Breast epithelium (tissue), 3 donors: ENCODE data around the gene VSIG8.

Experiments
- CTCF ChIP-seq, 3 donors: fragments of 450-650 bp; IDR thresholded peaks; one replicate each; pipeline ENCODE4 v1.5.1; 2016 to 2017; ENCODE audit warnings: antibody characterized with exemption in 3 of 3, mild to moderate bottlenecking in 3 of 3, moderate library complexity in 3 of 3
- POLR2A ChIP-seq: fragments of 450-650 bp; IDR thresholded peaks from one replicate; pipeline ENCODE4 v1.6.1; 2016; ENCODE audit warnings: antibody characterized with exemption, mild to moderate bottlenecking, moderate library complexity
- POLR2AphosphoS5 ChIP-seq, 3 donors: sonication (generic); formaldehyde crosslinking; IDR thresholded peaks; one replicate each; pipeline ENCODE4 v1.6.1; 2017; ENCODE audit warnings: antibody characterized with exemption in 3 of 3

- no peak for TF ChIP-seq POLR2A
- TF ChIP-seq CTCF (IDR thresholded peaks at IDR 0.05) = no peak
- TF ChIP-seq POLR2AphosphoS5 (IDR thresholded peaks at IDR 0.05) = no peak
Observed at GRCh38 chr1:159835862-159836525, 26.5 kb downstream of the VSIG8 start.
